GM12865 (cell line): Measurements from ENCODE around the gene RNF166.

ENCODE experiments used
- DNase-seq: peaks from one replicate; pipeline ENCODE4 v3.0.0; 2010; ENCODE audit warnings: low read depth
- H3K4me3 ChIP-seq: 2 replicates; pipeline ENCODE4 v1.5.1; 2011; ENCODE audit warnings: mild to moderate bottlenecking, low read depth, low read length, control low read depth
- TF ChIP-seq, protein P1 (sequence below): IDR thresholded peaks from 2 replicates; pipeline ENCODE4 v1.5.1; 2011; ENCODE audit warnings: low read length, control low read depth, low read depth, inconsistent platforms; ENCODE audit not compliant: insufficient read depth; ENCODE audit errors: missing control alignments

RNF166 gene

GRCh38 chr16:88651276-88651988, 54.8 kb downstream of the RNF166 start:
- peak overlapping the region; percentile 51 for H3K4me3 ChIP-seq
- peak; percentile 97 for DNase-seq

GRCh38 chr16:88650749-88651275, 55.4 kb downstream of the RNF166 start, which contains the start of gene CYBA:
Gene CYBA (minus strand): TSS chr16:88651053. CDS start chr16:88651013, 40 bp downstream.
- peak; percentile 94 for DNase-seq
- peak within 1 kb of the TSS; percentile 91 for H3K4me3 ChIP-seq
- TF ChIP-seq, protein P1, sequence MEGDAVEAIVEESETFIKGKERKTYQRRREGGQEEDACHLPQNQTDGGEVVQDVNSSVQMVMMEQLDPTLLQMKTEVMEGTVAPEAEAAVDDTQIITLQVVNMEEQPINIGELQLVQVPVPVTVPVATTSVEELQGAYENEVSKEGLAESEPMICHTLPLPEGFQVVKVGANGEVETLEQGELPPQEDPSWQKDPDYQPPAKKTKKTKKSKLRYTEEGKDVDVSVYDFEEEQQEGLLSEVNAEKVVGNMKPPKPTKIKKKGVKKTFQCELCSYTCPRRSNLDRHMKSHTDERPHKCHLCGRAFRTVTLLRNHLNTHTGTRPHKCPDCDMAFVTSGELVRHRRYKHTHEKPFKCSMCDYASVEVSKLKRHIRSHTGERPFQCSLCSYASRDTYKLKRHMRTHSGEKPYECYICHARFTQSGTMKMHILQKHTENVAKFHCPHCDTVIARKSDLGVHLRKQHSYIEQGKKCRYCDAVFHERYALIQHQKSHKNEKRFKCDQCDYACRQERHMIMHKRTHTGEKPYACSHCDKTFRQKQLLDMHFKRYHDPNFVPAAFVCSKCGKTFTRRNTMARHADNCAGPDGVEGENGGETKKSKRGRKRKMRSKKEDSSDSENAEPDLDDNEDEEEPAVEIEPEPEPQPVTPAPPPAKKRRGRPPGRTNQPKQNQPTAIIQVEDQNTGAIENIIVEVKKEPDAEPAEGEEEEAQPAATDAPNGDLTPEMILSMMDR, result no peak

More at GRCh38 chr16:88651276-88651988, 54.8 kb downstream of the RNF166 start:
- TF ChIP-seq, protein P1, result no peak

DNA sequence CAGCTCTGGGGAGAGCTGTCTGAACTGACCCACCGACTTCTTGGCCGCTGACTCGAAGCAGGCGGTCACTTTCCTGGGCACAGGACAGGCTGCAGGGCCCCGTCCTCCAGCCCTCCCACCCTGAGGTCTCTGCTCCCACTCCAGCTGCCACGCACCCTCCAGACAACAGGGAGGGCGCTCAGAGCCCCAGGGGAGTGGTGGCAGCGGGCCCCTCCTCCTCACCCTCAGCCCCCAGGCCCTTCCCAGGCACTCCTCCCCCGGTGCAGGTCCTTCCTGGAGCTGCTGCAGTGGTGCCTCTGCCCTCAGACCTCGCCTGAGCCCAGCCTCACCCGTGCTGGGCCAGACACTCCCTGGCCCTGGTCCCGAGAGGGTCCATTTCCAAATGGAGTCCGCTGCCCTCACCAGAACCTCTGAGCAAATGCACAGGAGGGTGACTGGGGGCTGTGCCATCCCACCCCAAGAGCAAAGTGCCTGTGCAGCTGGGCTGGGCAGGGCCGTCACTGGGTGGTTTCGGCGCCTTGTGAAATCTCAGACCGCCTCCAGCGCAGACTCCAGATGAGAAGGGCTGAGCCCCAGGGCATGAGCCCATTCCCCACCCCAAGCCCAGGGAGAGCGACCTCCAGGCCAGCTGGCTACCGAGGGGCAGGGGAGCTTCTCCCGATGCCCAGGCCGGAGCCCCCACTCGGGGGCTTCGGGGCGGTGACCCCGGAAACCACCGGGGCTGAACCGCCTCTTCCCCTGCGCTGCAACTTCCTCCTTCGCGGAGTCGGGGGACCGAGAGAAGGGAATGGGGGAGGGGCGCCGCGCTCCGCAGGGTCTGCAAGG, 56.1 kb downstream of the RNF166 start:
- H3K4me3 ChIP-seq, result peak overlapping the region; percentile 91
- peak; percentile 60 for DNase-seq

DNA sequence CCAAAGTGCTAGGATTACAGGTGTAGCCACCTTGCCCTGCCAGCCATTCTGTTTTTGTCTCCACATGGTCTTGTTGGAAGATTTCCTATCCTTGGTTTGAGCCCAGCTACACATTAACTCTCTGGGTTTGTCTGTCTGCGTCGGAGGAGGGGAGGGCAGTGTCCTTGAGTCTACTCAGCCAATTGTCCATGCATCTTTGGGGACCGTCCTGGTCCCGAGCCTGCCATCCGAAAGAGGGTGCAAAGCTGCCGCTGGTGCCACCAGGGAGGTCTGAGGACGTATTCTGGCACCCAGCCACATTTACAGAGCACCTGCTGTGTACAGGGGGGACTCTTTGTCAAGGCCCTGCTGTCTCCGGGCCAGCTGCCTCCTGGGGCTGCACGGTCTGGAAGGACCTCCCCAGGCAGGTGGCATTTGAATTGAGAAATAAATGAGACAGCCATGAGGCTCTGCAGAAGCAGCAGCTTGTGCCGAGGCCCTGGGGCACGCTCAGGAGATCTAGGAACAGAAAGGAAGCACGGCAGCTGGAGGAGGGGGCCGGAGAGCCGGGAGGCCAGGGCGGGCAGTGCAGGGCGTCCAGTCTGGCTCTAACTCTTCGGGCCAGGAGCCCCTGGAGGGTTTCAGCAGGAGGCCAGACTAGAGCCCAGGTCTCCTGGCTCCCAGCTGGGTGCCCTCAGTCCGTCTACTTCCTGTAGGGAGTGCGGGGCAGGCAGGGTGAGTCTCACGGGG, 56.8 kb downstream of the RNF166 start:
- TF ChIP-seq, protein P1, result no peak
- peak overlapping the region; percentile 91 for H3K4me3 ChIP-seq
- no peak for DNase-seq

More for the DNA sequence above, 56.1 kb downstream of the RNF166 start:
- TF ChIP-seq, protein P1, result no peak

- TF ChIP-seq, protein P1, result no peak
- H3K4me3 ChIP-seq, result no peak overlapping the region
- no peak for DNase-seq
Observed at GRCh38 chr16:88647178-88648070, 58.8 kb downstream of the RNF166 start.
